NCI-H187 treated with DMSO at 0.1 percent for 48 hours (cell line): Measurements from ENCODE around the gene LRTM1.

Source experiments
- DNase-seq: peaks from one replicate; lab custom pipeline; 2025; lab: John Stamatoyannopoulos, UW

The LRTM1 gene

DNA sequence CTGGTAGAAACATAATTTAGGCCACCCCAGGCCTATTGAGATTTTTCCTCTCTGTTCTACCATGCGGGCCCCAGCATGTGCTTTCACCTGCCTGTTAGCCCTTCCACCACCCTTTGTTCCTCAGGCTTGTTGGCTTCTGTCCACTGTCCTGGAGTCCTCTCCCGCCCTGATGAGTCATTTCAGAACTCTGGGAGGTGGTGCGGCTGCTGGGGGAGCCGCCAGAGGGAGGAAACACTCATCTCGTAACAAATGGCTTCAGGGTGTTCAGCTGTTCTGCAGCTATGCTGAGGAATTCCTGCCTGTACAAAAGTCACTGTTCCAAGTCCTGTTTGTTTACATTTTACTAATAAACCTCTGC, 36.3 kb downstream of the LRTM1 start:
- DNase-seq, result no peak

GRCh38 chr3:54889731-54890130, 38.1 kb downstream of the LRTM1 start:
- DNase-seq, result no peak

DNA sequence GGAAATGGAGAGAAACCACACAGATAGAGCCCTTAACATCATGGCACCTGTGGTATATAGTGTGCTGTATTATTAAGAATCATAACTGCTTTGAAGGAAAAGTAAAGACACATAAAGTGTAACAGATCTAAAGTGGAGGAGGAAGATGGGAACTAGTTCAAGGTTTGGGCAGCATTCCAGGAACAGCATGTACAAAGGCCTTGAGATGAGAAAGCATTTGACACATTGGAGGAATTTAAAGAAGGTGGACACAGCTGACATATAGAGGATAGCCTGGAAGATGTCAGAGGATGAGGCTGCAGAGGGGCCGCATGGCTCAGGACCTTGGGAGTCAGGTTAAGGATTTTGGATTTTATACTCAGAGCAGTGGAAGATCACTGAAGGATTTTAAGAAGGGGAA, 39.0 kb downstream of the LRTM1 start:
- no peak for DNase-seq

- DNase-seq, result no peak
Measured at GRCh38 chr3:54888162-54888561, 39.7 kb downstream of the LRTM1 start.

DNA sequence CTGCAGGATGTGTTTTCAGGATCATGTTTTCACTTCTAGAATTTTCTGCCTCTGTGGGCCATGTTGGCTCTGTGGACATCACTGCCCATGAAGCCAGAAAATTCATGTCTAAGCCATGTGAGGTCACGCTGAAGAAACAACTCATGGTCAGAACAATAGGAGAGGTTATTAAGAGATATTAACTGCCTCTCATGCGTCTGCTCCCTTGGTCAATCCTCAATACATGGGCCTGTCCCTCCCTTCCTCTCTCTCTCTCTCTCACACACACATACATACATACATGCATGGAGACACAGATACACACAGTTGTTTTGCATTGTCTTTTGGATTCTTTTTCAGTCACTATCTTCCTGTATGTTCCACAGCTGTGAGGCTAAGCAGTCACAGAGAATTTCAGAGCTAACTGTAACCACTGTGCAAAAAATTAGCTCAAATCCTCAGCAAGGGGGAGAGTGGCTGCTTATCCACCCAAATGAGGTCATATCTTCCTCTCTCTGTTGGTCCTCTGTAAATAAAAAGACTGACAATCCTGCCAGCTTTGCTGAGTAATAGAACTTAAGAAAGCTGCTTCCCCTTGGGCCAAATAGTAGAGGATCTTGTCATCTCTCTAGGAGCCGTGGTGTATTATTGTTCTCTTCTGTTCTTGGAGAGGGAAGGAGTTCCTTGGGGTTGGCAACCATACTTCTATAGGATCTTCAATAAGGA, 45.6 kb downstream of the LRTM1 start:
- DNase-seq, result no peak

GRCh38 chr3:54878145-54878544, 49.7 kb downstream of the LRTM1 start:
- no peak for DNase-seq

GRCh38 chr3:54877730-54878129, 50.1 kb downstream of the LRTM1 start:
- DNase-seq, result no peak

DNA sequence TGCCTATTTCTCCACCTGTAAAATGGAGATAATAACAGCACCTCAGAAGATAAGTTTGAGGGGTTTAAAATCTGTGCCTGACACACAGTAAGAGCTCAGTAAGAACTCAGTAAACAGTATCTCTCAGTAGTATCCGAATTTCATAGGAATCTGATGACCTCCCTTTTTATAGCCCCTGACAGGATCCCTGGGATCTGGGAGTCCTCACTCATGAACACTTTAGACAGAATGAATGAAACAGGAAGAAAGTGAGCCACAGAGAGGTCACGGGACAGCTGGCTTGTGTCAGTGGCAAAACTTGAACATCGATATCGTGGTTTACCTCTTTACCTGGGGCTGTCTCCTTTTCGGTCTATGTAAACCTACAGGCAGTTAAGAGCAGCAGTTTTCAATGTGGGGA, 51.2 kb downstream of the LRTM1 start:
- DNase-seq, result no peak

GRCh38 chr3:54875596-54876268, 52.1 kb downstream of the LRTM1 start:
- no peak for DNase-seq

- DNase-seq, result no peak
Measured at GRCh38 chr3:54874816-54875556, 52.9 kb downstream of the LRTM1 start.

GRCh38 chr3:54873059-54874010, 54.5 kb downstream of the LRTM1 start:
- no peak for DNase-seq

- no peak for DNase-seq
Measured at GRCh38 chr3:54871867-54872266, 56.0 kb downstream of the LRTM1 start.

DNA sequence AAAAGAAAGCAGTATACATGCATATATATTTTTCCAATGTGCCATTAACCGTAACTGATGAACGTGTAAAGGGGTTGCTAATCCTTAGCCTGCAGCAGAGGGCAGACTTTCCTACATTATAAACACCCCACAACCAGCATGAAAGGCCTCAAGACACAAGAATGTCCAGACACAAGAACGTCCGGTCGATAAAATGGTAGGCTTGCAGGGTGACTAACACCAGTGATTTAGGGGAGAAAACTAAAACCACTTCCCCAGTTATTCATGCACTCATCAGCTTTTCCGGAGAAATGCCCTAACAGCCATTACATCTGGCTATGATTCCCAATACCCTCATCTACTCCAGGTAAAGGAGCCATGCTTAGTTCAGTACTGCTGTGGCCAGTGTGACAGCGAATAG, 57.4 kb downstream of the LRTM1 start:
- no peak for DNase-seq
